RWPE2 (cell line): ENCODE data around the gene TTLL3.

Source experiments
- ATAC-seq: fragments of 200-7000 bp; cut with Tn5 transposase; 3 replicates; pipeline ENCODE4 v1.9.1; 2021; ENCODE audit warnings: low read depth
- DNase-seq: peaks from one replicate; pipeline ENCODE4 v3.0.0-alpha.2; 2020; ENCODE audit warnings: low spot score
- H3K27ac ChIP-seq: fragments of 450-650 bp; 2 replicates; pipeline ENCODE4 v1.5.1; 2017; ENCODE audit warnings: mild to moderate bottlenecking; ENCODE audit not compliant: poor library complexity, severe bottlenecking
- H3K27me3 ChIP-seq: fragments of 250-450 bp; sonication (Bioruptor Pico); 2 replicates; pipeline ENCODE4 v1.5.1; 2021; ENCODE audit warnings: mild to moderate bottlenecking, moderate library complexity; ENCODE audit not compliant: insufficient read depth, poor library complexity, severe bottlenecking
- H3K36me3 ChIP-seq: fragments of 250-450 bp; sonication (Bioruptor Pico); 2 replicates; pipeline ENCODE4 v1.5.1; 2020; ENCODE audit warnings: low read depth, mild to moderate bottlenecking, moderate library complexity
- H3K4me1 ChIP-seq: fragments of 250-450 bp; sonication (Bioruptor Pico); 2 replicates; pipeline ENCODE4 v1.5.1; 2021; ENCODE audit warnings: mild to moderate bottlenecking, moderate library complexity; ENCODE audit not compliant: insufficient read depth, poor library complexity, severe bottlenecking
- H3K4me3 ChIP-seq: fragments of 250-450 bp; sonication (Bioruptor Pico); 2 replicates; pipeline ENCODE4 v1.5.1; 2021; ENCODE audit warnings: mild to moderate bottlenecking, moderate library complexity; ENCODE audit not compliant: severe bottlenecking
- H3K9me3 ChIP-seq: fragments of 250-450 bp; sonication (Bioruptor Pico); 2 replicates; pipeline ENCODE4 v1.5.1; 2021; ENCODE audit warnings: mild to moderate bottlenecking, moderate library complexity; ENCODE audit not compliant: severe bottlenecking
- TF ChIP-seq, protein P1 (sequence below): fragments of 450-650 bp; IDR thresholded peaks from one replicate; pipeline ENCODE4 v1.5.1; 2017; ENCODE audit warnings: mild to moderate bottlenecking, moderate library complexity; ENCODE audit not compliant: poor library complexity, severe bottlenecking

TTLL3 gene

DNA sequence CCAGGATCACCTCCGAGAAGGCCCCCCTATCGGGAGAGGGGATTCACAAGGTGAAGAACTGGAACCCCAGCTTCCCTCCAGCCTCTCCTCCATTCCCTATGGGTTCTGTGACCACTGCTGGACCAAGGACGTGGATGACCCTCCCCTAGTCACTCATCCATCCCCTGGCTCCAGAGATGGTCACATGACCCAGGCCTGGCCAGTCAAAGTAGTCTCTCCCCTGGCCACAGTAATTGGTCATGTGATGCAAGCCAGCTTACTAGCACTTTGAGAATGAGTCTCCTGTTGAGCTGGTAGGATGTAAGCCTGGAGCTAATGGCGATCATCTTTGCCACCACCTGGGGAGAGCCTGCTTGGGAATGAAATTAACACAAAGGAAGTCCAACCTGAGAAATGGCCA is 44.2 kb upstream of the TTLL3 start:
- no peaks in the 10 kb centered on the region for H3K27me3 ChIP-seq
- ATAC-seq: no peak
- no peak for DNase-seq
- H3K9me3 ChIP-seq: no peaks in the 10 kb centered on the region
- no peak overlapping the region for H3K27ac ChIP-seq
- H3K36me3 ChIP-seq: no peaks in the 10 kb centered on the region
- no peaks in the 10 kb centered on the region for H3K4me1 ChIP-seq
- TF ChIP-seq, protein P1, sequence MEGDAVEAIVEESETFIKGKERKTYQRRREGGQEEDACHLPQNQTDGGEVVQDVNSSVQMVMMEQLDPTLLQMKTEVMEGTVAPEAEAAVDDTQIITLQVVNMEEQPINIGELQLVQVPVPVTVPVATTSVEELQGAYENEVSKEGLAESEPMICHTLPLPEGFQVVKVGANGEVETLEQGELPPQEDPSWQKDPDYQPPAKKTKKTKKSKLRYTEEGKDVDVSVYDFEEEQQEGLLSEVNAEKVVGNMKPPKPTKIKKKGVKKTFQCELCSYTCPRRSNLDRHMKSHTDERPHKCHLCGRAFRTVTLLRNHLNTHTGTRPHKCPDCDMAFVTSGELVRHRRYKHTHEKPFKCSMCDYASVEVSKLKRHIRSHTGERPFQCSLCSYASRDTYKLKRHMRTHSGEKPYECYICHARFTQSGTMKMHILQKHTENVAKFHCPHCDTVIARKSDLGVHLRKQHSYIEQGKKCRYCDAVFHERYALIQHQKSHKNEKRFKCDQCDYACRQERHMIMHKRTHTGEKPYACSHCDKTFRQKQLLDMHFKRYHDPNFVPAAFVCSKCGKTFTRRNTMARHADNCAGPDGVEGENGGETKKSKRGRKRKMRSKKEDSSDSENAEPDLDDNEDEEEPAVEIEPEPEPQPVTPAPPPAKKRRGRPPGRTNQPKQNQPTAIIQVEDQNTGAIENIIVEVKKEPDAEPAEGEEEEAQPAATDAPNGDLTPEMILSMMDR: no peak
- H3K4me3 ChIP-seq: no peak overlapping the region

DNA sequence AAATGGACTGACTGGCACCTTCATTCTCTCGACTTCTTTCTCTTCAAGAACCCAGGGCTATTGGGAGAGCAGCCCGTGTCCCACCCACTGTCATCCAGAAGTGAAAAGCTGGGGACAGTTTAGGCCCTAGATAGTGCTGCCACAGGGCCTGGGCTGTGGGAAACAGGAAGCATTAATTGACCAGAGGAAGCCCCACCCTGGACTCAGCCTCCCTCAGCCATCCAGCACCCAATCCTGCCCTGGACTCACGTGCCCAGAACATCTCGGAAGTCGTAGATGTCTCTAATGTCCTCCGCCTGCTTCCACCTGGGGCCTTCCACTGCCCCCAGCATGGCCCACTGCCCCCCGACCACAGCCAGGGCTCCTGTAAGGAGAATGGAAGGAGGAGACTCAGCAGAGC is 42.6 kb upstream of the TTLL3 start:
- H3K36me3 ChIP-seq: no peaks in the 10 kb centered on the region
- H3K4me3 ChIP-seq: no peak overlapping the region
- DNase-seq (no peak), ATAC-seq (no peak)
- H3K9me3 ChIP-seq: no peaks in the 10 kb centered on the region
- H3K27me3 ChIP-seq: no peaks in the 10 kb centered on the region
- H3K27ac ChIP-seq: no peak overlapping the region
- TF ChIP-seq, protein P1: no peak
- H3K4me1 ChIP-seq: no peaks in the 10 kb centered on the region

DNA sequence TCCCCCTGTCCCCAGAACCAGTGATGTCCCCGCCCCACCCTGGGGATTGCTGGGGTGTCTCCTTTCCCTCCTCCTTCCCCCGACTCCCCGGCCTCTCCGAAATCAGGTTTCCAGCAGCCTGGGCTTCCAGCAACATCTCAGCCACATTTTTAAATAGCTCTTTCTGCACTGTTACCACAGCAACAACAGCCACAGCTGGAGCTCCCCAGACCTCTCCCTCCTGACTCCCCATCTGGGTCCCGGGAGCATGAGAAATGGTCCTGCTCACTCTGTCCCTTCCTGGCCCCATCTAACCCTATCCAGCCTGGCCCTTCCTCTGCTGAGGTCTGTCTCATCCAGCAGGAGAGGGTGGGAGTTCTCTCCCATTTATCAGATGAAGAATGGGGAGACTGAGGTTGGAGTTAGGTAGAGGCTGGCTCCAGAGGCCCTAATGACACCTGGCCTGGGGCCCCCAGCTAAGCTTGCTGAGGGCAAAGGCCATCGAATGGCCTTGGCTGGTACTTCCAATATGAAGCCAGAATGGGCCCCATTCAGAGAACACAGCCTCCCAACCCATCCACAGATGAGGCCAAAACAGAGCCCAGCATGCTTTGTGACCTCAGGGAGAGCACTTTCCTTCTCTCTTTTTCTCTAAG is 41.8 kb upstream of the TTLL3 start:
- H3K9me3 ChIP-seq: no peaks in the 10 kb centered on the region
- no peak overlapping the region for H3K27ac ChIP-seq

DNA sequence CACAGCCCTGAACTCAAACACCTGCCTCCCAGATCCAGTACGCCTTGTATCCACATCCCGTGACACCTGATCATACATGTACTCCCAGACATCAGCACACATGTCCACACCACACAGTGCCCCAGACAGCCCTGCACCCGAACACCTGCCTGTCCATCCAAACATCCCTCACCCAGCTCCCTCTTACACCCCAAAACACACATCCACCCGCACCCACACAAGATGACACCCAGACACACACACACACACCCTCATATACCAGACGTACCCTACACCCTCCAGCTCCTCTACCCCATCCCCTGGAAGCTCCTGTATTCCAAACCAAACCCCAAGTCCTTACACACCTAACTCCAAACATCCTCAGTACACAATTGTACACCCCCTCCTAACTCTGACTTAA is 41.0 kb upstream of the TTLL3 start:
- TF ChIP-seq, protein P1: no peak
- H3K27ac ChIP-seq: no peak overlapping the region
- peak overlapping the region; percentile 49 for H3K4me3 ChIP-seq

More for the DNA sequence above, 41.8 kb upstream of the TTLL3 start:
- no peaks in the 10 kb centered on the region for H3K4me1 ChIP-seq
- no peaks in the 10 kb centered on the region for H3K36me3 ChIP-seq
- H3K27me3 ChIP-seq: no peaks in the 10 kb centered on the region
- TF ChIP-seq, protein P1: no peak
- ATAC-seq (no peak), DNase-seq (no peak)
- no peak overlapping the region for H3K4me3 ChIP-seq

DNA sequence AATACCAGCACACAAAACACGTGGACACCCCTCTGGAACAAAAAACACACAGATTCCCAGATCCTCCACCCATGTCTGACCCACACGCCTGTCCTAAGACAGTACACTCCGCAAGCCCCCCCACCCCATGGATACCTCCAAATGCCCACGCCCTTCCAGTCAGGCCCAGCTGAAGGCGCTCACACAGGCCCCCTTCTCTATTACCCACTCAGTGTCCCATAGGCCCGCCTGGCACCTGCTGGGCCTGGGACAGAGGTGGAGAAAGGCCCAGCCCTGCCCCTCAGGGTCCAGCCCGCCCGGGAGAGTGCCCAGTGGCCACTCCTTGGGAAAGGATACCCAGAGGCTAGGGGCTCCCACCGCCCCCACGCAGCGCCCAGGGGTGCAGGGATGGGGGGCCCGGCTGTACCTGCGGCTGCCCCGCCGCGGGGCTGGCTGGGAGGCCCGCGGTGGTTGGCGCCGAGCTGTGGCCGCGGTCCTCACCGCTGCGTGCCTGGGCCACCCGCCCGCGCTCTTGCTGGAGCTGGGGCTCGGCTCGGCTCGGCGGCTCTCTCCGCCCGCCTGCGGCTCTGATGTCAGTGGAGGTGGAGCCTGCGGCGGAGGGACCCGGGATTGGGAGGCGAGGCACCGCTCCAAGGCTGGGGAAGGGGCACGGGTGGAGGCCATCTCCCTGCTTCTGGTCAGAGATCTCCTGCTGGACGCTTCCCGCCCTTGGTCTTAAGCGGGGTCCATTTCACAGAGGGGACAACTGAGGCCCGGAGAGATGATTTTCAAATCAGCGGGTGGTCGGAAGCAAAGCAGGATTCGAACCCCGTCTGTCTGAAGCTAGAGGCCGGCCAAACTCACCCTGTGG is 40.4 kb upstream of the TTLL3 start, which contains the start of gene CAMK1:
TSS of gene CAMK1 (minus strand) at position 522 of the 850 bp plus-strand sequence. CDS start 2,198 bp downstream, outside the sequence.
- DNase-seq (no peak), ATAC-seq (peak; percentile 95)
- no peaks in the 10 kb centered on the region for H3K27me3 ChIP-seq
- TF ChIP-seq, protein P1: no peak
- no peaks in the 10 kb centered on the region for H3K9me3 ChIP-seq
- no peak within 1 kb of the TSS for H3K27ac ChIP-seq
- no peaks in the 10 kb centered on the region for H3K36me3 ChIP-seq
- no peaks in the 10 kb centered on the region for H3K4me1 ChIP-seq
- H3K4me3 ChIP-seq: peak within 1 kb of the TSS; percentile 49

More for the DNA sequence above, 41.0 kb upstream of the TTLL3 start:
- H3K36me3 ChIP-seq: no peaks in the 10 kb centered on the region
- H3K4me1 ChIP-seq: no peaks in the 10 kb centered on the region
- no peaks in the 10 kb centered on the region for H3K9me3 ChIP-seq
- ATAC-seq (no peak; the same call in 2 of the 3 replicates), DNase-seq (no peak)
- no peaks in the 10 kb centered on the region for H3K27me3 ChIP-seq
